H1 (cell line): ENCODE data around the gene ARHGEF16. TPM values are rescaled to one million over a fixed set of nuclear protein-coding genes. Genes with fewer than 3 reads are reported as not detected.

ENCODE experiments used
- CTCF ChIA-PET: fragments of 300-600 bp; sonication (Branson Sonifier 250); formaldehyde crosslinking; loops from one replicate; lab custom pipeline; 2021; ENCODE audit not compliant: partially characterized antibody; lab: Charles Lee
- POLR2A ChIA-PET: fragments of 300-600 bp; sonication (Branson Sonifier 250); formaldehyde crosslinking; loops from one replicate; lab custom pipeline; 2021; ENCODE audit warnings: inconsistent platforms; ENCODE audit not compliant: partially characterized antibody; lab: Charles Lee
- DNase-seq, 2 experiments: peaks; one replicate each; pipeline versions ENCODE4 v3.0.0 to v3.0.0-alpha.2; 2010 to 2022; ENCODE audit warnings: low spot score in 2 of 2, low read depth in 1 of 2, mixed read lengths in 1 of 2
- FAIRE-seq: peaks from 2 replicates; lab custom pipeline; 2011; peaks lifted over from hg19 to GRCh38; lab: Jason Lieb, UNC
- H2AFZ ChIP-seq: 2 replicates; pipeline ENCODE4 v1.8.1; 2012; ENCODE audit warnings: low read length, inconsistent platforms
- H2AK5ac ChIP-seq: 2 replicates; pipeline ENCODE4 v1.6.1; 2013; ENCODE audit warnings: low read depth, low read length
- H2BK120ac ChIP-seq: replicated peaks from 2 replicates; pipeline ENCODE3; 2013; ENCODE audit warnings: low read depth, low read length, inconsistent platforms
- H2BK12ac ChIP-seq: 2 replicates; pipeline ENCODE4 v1.6.1; 2013; ENCODE audit warnings: low read depth, low read length
- H2BK15ac ChIP-seq: 2 replicates; pipeline ENCODE4 v1.6.1; 2013; ENCODE audit warnings: low read length
- H2BK20ac ChIP-seq: 2 replicates; pipeline ENCODE4 v1.6.1; 2013; ENCODE audit warnings: low read length
- H2BK5ac ChIP-seq: 2 replicates; pipeline ENCODE4 v1.6.1; 2013; ENCODE audit warnings: low read depth, low read length
- H3K14ac ChIP-seq: 2 replicates; pipeline ENCODE4 v1.6.1; 2013; ENCODE audit warnings: inconsistent platforms; ENCODE audit not compliant: insufficient read length
- H3K18ac ChIP-seq: 2 replicates; pipeline ENCODE4 v1.6.1; 2013; ENCODE audit warnings: low read length; ENCODE audit errors: extremely low read depth
- H3K23ac ChIP-seq: 2 replicates; pipeline ENCODE4 v1.6.1; 2013; ENCODE audit warnings: inconsistent platforms; ENCODE audit not compliant: insufficient read length
- H3K23me2 ChIP-seq: 2 replicates; pipeline ENCODE4 v1.6.1; 2013; ENCODE audit warnings: low read depth, low read length
- H3K27ac ChIP-seq: 2 replicates; pipeline ENCODE4 v1.6.1; 2011; ENCODE audit warnings: low read depth, low read length, inconsistent platforms
- H3K27me3 ChIP-seq, 4 experiments: replicated peaks in 1 of 4; 1 replicate in 1 of 4; 2 replicates in 3 of 4; pipeline versions ENCODE4 v1.6.1 to v1.8.1; 2011 to 2013; ENCODE audit warnings: low read length in 3 of 4, mild to moderate bottlenecking in 3 of 4, inconsistent platforms in 2 of 4, mixed read lengths in 2 of 4, moderate library complexity in 1 of 4; ENCODE audit not compliant: control insufficient read depth in 3 of 4, insufficient read depth in 3 of 4; ENCODE audit errors: extremely low read depth in 1 of 4
- H3K36me3 ChIP-seq, 4 experiments: 2 replicates each; pipeline versions ENCODE4 v1.6.1 to v1.8.1; 2011 to 2013; ENCODE audit warnings: mild to moderate bottlenecking in 4 of 4, low read length in 3 of 4, moderate library complexity in 2 of 4, control low read depth in 1 of 4, inconsistent platforms in 1 of 4; ENCODE audit not compliant: insufficient read depth in 4 of 4, control insufficient read depth in 2 of 4
- H3K4ac ChIP-seq: replicated peaks from 2 replicates; pipeline ENCODE3; 2013; ENCODE audit warnings: low read length, low read depth, mixed read lengths, inconsistent platforms; ENCODE audit not compliant: insufficient read length
- H3K4me1 ChIP-seq, 4 experiments: replicated peaks in 1 of 4; 1 replicate in 1 of 4; 2 replicates in 3 of 4; pipeline versions ENCODE4 v1.6.1 to v1.8.1; 2011 to 2013; ENCODE audit warnings: low read length in 3 of 4, inconsistent platforms in 2 of 4, mixed read lengths in 1 of 4; ENCODE audit not compliant: insufficient read depth in 4 of 4, control insufficient read depth in 3 of 4
- H3K4me2 ChIP-seq, 2 experiments: 2 replicates each; pipeline versions ENCODE4 v1.6.1 to v1.8.1; 2011 to 2013; ENCODE audit warnings: low read depth in 2 of 2, low read length in 2 of 2, control low read depth in 1 of 2, inconsistent platforms in 1 of 2, mild to moderate bottlenecking in 1 of 2; ENCODE audit not compliant: insufficient read depth in 1 of 2
- H3K4me3 ChIP-seq, 4 experiments: fragments of 200-600, 300-600 bp in 1 of 4; sonication (generic), shearing (Covaris generic), sonication (Bioruptor Twin) in 1 of 4; 2 replicates each; pipeline versions ENCODE4 v1.5.1 to v1.8.1; 2011 to 2016; ENCODE audit warnings: low read length in 4 of 4, low read depth in 3 of 4, control low read depth in 2 of 4, inconsistent platforms in 2 of 4, mild to moderate bottlenecking in 2 of 4, mixed read lengths in 1 of 4, moderate library complexity in 1 of 4; ENCODE audit not compliant: insufficient read depth in 2 of 4; ENCODE audit errors: extremely low read depth in 1 of 4
- H3K56ac ChIP-seq: replicated peaks from 2 replicates; pipeline ENCODE3; 2013; ENCODE audit warnings: low read depth, mild to moderate bottlenecking, mixed read lengths, low read length, inconsistent platforms; ENCODE audit not compliant: insufficient read length
- H3K79me1 ChIP-seq: 2 replicates; pipeline ENCODE4 v1.6.1; 2013; ENCODE audit warnings: low read depth, low read length, control low read depth
- H3K79me2 ChIP-seq, 2 experiments: 2 replicates each; pipeline versions ENCODE4 v1.6.1 to v1.8.1; 2012 to 2013; ENCODE audit warnings: low read length in 2 of 2, mild to moderate bottlenecking in 2 of 2, inconsistent platforms in 1 of 2; ENCODE audit not compliant: insufficient read depth in 2 of 2, control insufficient read depth in 1 of 2
- H3K9ac ChIP-seq, 4 experiments: replicated peaks in 1 of 4; 1 replicate in 1 of 4; 2 replicates in 3 of 4; pipeline versions ENCODE4 v1.6.1 to v1.8.1; 2011 to 2013; ENCODE audit warnings: low read depth in 3 of 4, low read length in 3 of 4, control low read depth in 2 of 4, mild to moderate bottlenecking in 2 of 4, moderate library complexity in 2 of 4, inconsistent platforms in 1 of 4; ENCODE audit errors: extremely low read depth in 1 of 4
- H3K9me3 ChIP-seq, 2 experiments: 2 replicates each; pipeline versions ENCODE4 v1.6.1 to v1.8.1; 2012 to 2013; ENCODE audit warnings: mild to moderate bottlenecking in 2 of 2, moderate library complexity in 2 of 2, control low read depth in 1 of 2, inconsistent platforms in 1 of 2, low read depth in 1 of 2, low read length in 1 of 2, mixed read lengths in 1 of 2; ENCODE audit not compliant: insufficient read depth in 2 of 2
- H4K20me1 ChIP-seq, 2 experiments: replicated peaks in 1 of 2; 2 replicates each; pipeline versions ENCODE3 to v1.8.1; 2011 to 2013; ENCODE audit warnings: inconsistent platforms in 2 of 2, low read length in 2 of 2, mild to moderate bottlenecking in 1 of 2; ENCODE audit not compliant: insufficient read depth in 2 of 2, control insufficient read depth in 1 of 2
- H4K5ac ChIP-seq: 2 replicates; pipeline ENCODE4 v1.6.1; 2013; ENCODE audit warnings: low read length, low read depth, mixed read lengths, inconsistent platforms; ENCODE audit not compliant: insufficient read length
- H4K8ac ChIP-seq: 2 replicates; pipeline ENCODE4 v1.8.0; 2013; ENCODE audit warnings: mild to moderate bottlenecking, moderate library complexity, low read length, inconsistent platforms; ENCODE audit not compliant: insufficient read depth; ENCODE audit errors: extremely low read depth
- H4K91ac ChIP-seq: replicated peaks from 2 replicates; pipeline ENCODE3; 2013; ENCODE audit warnings: low read length, mixed read lengths, inconsistent platforms; ENCODE audit not compliant: insufficient read length
- CHD2 ChIP-seq: IDR thresholded peaks from 2 replicates; pipeline ENCODE4 v1.6.1; 2012; ENCODE audit warnings: low read length, improper control_type of control experiment
- KDM1A ChIP-seq: fragments of 200-600, 300-600 bp; sonication (generic); IDR thresholded peaks from 2 replicates; pipeline ENCODE4 v1.7.1; 2016; ENCODE audit warnings: mild to moderate bottlenecking, low read length, borderline replicate concordance
- WGBS, 2 experiments: shearing (Covaris generic) in 1 of 2; methylation state at CpG; one replicate each; pipeline versions ENCODE4 v1.1.6 to v1.1.7; 2013 to 2015; ENCODE audit warnings: low lambda C conversion rate in 2 of 2, mixed read lengths in 2 of 2, inconsistent platforms in 1 of 2, low coverage in 1 of 2, missing lambda C conversion rate in 1 of 2; ENCODE audit not compliant: insufficient replicate concordance in 2 of 2, insufficient coverage in 1 of 2, insufficient read length in 1 of 2; ENCODE audit errors: extremely low coverage in 1 of 2, missing lambda C conversion rate in 1 of 2; 5-methylcytosine and 5-hydroxymethylcytosine counted together
- polyA plus RNA-seq, 7 experiments: library from polyadenylated mRNA; depleted of rRNA in 3 of 7; stranded (reverse) in 5 of 7; unstranded in 2 of 7; fragments of >200 nt in 5 of 7; fragments of 200-250 nt in 2 of 7; gene quantifications; 1 replicate in 5 of 7; 2 replicates in 1 of 7; 4 replicates in 1 of 7; pipeline versions ENCODE4 v1.2.1 to v1.2.3, GENCODE V29; 2011 to 2013; ENCODE audit warnings: missing spikeins in 2 of 7, mixed read lengths in 2 of 7
- total RNA-seq: library from RNA; stranded (reverse); fragmentation: NEBNext Ultra II Directional; extraction: Animal tissue kit (Norgen Biotek cat#: 25700); gene quantifications from 2 replicates; pipeline ENCODE4 v1.2.1, GENCODE V29; 2021

The ARHGEF16 gene
- total and polyA plus RNA-seq, 2 of the 8 experiments (the other 6 are each of a cell fraction or from before 2014, with no cell fraction given), result 18.3 to 20.7 TPM

DNA sequence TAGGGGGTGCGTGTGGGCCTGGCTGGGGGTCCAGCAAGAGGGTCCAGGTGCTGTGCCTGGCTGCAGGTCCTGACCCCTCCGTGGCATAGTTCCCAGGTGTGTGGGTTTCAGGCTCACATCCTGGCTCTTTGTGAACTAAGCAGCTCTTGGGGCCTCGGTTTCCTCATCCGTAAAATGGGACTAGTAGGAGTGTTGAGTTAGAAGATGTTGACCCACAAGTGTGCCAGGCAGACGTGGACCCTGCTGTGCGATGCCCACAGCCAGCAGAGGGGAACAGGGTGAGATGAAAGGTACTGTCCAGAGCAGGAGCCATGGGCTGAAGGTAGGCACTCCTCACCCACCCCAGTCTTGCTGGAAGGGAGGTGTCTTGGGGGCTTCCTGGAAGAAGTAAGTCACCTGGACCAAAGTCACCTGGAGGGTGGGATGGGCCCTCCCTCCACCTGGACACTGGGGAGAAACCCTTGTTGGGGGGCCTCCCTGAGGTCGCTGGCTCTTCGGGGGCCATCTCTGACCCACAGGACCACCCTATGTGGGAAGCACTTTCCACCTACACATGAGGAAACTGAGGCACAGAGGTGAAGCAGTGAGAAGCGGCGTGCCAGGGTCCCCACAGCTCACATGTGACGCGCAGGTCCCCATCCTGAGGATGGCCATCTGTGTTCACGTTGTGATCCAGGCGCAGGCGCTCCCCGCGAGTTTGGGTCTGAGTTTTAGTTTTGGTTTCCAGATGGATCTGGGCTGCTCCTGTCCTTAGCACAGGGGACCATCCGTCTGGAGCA is 1.4 kb downstream of the ARHGEF16 start:
- ChIA-PET CTCF (interaction anchor here (0.9 to 1.6 kb wide), 4 partner anchors 16 to 163 kb away, joined by 3 to 7 read pairs (median 4); no protein-coding TSS in a partner anchor), POLR2A (interaction anchor here (1.2 to 4.1 kb wide), 5 partner anchors 16 to 26 kb away, joined by 3 to 26 read pairs (median 5); no protein-coding TSS in a partner anchor)
- H4K91ac ChIP-seq, result peak overlapping the region; percentile 96
- no peaks in the 10 kb centered on the region; the same call in 1 of the 2 replicates for H3K79me1 ChIP-seq
- H3K27ac ChIP-seq, result peak overlapping the region; percentile 78; the same call in 1 of the 2 replicates
- DNase-seq, result no peak
- peaks cover 0 to 13% of the 10 kb centered on the region in 2 experiments; a peak in 1 of 4 replicates for H3K79me2 ChIP-seq
- H3K27me3 ChIP-seq, result peaks cover 0 to 3% (median 0%) of the 10 kb centered on the region in 4 experiments; a peak in 1 of 7 replicates
- H2BK5ac ChIP-seq, result peak overlapping the region; percentile 94
- H4K8ac ChIP-seq, result peak overlapping the region; percentile 76; the same call in 1 of the 2 replicates
- no peaks in the 10 kb centered on the region for H3K9me3 ChIP-seq
- peak overlapping the region; percentile 99 for H2BK15ac ChIP-seq
- H3K14ac ChIP-seq, result no peak overlapping the region
- peak overlapping the region; percentile 94 for H3K4ac ChIP-seq
- no peak overlapping the region for H3K56ac ChIP-seq
- peak overlapping the region; percentile 68 to 83 for H3K4me2 ChIP-seq
- peaks cover 3% of the 10 kb centered on the region; the same call in 1 of the 2 replicates for H3K23me2 ChIP-seq
- WGBS, 2 experiments, result 91% methylated on average over 18 of the region's 18 CpGs; no CpG with 5 or more reads in 1 of the 2 experiments
- H3K18ac ChIP-seq, result peak overlapping the region; percentile 81
- H3K9ac ChIP-seq, result peak overlapping the region in 1 of 4 experiments; percentile 33; a peak in 2 of 7 replicates
- peaks cover 0 to 20% (median 16%) of the 10 kb centered on the region in 4 experiments; a peak in 6 of 7 replicates for H3K4me1 ChIP-seq
- H4K20me1 ChIP-seq, result peaks cover 3 to 7% of the 10 kb centered on the region in 2 experiments
- peak overlapping the region; percentile 78; the same call in 1 of the 2 replicates for H2BK12ac ChIP-seq
- 0 out of 2 replicates have a peak overlapping the region, but pooled peaks have one; percentile 87 for H2BK20ac ChIP-seq
- no peak overlapping the region for H2AFZ ChIP-seq
- peak overlapping the region; percentile 91 for H4K5ac ChIP-seq
- peak overlapping the region; percentile 50 to 83 (median 56); a peak in 5 of 8 replicates for H3K4me3 ChIP-seq
- H2AK5ac ChIP-seq, result peak overlapping the region; percentile 58; the same call in 1 of the 2 replicates
- FAIRE-seq, result no peak
- TF ChIP-seq CHD2 (no peak), KDM1A (peak; percentile 3; the same call in 1 of the 2 replicates)
- H3K36me3 ChIP-seq, result no peaks in the 10 kb centered on the region
- no peak overlapping the region for H3K23ac ChIP-seq
- peak overlapping the region; percentile 79 for H2BK120ac ChIP-seq
